Activated gamma-delta T cell (primary cell): Measurements from ENCODE around the gene KRT85.

ENCODE experiments used
- DNase-seq: peaks from one replicate; lab custom pipeline; 2025; lab: John Stamatoyannopoulos, UW

Gene KRT85

DNA sequence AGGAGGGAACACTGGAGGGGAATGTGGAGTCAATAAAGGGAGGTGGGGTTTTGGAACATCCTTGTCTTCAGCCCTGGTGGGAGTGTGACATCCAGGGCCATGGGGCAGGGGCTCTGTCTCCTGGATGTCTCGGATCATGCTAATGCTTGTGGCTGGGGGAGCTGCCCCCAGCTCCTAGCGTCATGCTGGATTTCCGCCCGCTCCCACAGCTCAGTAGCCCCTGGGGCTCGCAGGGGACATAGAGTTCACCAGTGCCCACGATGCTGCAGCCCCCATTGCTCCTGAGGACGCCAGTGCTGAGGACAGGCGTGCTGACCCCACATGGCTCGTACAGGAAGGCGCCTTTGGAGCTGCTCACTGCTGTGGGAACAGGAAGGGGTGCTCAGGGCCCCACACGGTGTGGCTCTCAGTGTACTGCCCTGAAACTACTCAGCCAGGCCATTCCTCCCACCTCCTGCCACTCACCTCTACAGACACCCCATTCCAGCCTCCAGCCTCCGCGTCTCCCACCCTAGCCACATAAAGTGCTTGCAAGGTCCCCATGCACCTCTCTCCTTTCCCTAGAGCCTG is 27.6 kb upstream of the KRT85 start:
- no peak for DNase-seq

DNA sequence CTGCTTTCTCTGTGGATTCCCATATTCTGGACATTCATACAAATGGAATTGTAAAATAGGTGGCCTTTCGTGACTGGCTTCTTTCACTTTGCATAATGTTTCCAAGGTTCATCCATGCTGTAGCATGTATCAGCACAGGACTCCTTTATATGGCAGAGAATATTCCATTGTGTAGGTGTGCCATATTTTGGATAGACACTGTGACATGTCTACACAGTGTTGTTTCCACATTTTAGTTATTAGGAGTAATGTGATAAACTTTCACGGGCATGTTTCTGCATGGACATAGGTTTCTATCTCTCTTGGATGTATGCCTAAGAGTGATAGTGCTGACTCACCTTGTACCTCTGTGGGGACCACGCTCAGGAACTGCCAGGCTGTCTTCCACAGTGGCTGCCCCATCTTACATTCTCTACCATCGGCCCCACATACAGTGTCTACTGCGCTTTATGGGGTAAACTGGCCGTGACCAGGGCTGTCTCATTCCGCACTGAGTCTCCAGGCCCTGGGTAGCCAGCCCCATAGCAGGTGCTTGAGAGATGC is 25.3 kb upstream of the KRT85 start:
- DNase-seq = no peak

DNA sequence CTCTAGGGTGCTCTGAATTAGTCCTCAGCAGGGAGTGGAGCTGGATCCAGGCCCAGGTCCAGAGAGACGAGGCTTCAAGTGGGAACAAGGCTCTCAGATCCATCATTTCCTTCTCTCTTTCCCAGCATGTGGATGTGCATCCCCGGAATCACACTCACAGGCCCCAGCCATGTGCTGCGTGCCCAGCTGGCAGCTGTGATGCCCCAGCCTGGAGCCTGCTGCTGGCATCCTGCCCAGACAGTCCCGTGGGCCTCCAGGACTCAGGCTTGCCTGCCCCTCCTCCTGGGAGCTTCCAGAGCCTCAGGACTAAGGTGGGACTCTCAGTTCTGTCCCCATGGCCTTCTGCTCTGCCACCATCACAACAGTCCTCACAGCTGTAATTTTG is 24.3 kb upstream of the KRT85 start:
- no peak for DNase-seq

DNA sequence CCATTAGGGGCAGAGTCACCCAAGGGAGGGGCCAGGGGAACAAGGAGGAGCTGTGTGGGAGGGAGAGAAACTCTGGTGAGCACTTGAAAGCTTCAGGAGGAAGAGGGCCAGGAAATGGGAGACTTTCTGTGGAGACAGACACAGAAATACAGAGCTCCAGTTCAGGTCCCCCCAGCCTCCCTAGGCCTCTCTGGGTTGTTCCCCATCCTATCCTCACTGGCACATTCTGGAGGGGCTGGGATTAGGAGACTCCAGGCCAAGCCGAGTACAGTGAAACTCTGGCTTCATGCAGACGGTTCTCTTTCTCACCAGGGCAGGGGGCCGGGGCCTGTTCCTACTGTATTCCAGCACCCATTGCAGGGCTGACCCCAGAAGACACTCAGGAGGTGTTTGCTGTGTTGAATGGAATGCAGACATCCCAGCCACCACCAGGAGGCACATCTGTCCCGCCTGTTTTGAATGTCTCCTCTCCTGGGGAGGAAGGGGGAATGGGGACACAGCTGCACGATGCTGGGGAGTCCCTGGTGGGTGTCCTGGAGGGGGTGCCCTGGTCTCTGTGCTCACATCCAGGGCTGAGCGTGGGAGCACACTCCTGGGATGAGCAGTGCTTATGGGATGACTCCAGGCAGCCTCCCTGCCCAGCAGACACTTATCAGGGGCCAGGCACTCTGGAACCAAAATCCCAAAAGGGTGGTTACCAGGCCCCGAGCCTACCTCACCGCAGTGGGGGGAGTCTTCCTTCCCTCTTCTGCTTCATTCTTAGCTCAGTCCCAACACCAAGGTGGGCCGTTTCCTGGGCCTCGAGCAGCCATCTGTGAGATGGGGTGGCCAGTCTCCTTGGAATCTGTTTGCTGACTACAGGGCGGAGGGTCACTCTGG is 23.7 kb upstream of the KRT85 start:
- no peak for DNase-seq

DNA sequence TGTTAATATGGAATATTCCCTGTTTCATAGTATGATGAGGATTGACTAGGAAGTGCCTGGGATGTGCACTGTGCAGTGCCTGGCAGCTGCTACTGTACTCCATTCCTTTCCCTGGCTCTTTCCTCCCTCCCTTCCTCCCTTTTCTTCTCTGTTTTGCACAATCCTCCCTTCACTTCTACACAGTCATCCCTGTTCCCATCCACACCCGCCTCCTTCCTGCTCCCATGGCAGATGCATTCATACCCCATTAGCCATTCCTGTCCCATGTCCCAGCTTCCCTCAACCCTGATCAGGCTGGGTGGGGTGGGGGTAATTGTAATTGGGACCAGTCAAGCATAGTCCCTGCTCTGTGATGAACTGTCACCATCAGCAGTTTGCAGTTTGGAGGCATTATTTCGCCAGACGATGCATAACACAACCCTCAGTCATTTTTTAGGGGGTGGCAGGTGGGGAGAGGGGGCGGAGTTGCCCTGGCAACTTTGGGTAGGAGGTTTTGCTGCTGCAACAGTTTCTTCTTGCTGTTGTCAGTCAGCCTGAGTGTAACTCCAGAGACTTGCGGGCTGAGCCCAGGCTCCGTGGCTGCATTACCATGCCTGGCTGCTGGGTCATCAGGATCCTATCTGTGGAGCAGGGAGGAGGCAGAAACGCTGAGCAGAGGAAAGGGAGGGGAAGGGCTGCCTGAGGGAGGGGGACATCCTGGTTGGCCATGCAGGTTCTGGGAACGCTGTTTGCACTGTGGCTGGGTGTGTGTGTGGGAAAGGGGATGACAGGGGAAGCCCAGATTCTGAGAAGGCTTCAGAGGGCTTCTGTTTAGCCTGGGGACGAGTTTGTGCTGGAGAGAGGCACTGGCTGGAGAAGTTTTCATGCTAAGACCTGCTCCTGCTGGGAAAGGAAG is 22.3 kb upstream of the KRT85 start:
- no peak for DNase-seq

DNA sequence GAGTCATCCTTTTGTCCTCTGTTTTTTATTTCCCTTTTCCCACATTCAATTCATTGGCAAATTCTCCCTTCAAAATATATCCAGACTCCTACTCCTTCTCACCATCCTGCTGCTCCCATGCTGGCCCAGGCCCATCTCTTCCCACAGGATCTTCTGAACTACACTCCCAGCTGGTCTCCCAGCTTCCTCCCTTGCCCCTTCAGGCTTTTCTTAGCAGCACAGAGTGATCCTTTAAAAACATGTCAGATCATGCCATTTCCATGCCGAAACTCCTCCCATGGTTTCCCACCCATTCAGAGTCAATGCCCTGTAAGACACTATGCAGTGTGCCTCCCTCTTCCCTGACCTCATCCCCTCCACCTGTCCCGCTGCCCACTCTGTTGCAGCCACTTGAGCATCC is 20.6 kb upstream of the KRT85 start:
- DNase-seq = no peak

DNA sequence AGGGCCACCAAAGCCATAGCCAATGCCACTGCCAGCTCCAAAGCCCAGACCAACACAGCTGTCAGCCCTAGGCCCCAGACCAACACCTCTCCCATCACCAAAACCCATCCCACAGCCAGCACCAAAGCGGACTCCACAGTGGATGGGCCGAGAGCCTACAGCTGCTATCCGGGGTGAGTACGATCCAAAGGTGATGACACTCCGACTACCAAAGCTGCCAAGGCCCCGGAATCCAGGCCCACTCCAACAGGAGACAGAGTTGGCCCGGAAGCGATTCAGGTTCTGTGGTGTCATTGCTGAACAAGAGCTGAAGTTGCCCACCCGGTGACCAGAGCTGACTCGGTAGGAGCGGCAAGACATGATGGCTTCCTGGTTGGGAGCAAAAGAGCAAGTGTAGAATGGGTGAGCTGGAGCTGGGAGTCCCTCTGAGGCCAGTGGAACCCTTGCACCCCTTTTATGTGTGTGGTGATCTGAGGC is 18.0 kb upstream of the KRT85 start, which contains the start of gene KRT84:
Gene KRT84 (minus strand): TSS at position 427 of the 477 bp plus-strand sequence. CDS start 67 bp downstream, at position 360.
- no peak for DNase-seq

DNA sequence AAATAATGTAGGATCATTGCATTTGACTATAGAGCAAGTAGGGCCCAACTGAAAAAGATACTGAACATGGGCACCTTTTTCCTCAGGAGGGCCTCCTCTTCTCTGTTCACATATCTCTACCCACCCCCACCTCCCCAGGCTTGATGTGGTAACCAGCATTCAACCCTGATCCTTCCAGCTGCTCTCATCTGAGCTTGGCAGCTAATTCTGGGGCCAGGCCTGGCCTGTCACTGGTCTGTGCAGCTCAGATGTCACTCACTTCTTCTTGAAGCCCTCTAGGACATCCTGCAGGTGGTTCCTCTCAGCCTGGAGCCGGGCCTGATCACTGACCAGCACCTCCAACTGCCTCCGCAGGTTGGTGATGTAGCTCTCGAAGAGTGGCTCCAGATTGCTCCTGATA is 16.1 kb upstream of the KRT85 start:
- DNase-seq = no peak

DNA sequence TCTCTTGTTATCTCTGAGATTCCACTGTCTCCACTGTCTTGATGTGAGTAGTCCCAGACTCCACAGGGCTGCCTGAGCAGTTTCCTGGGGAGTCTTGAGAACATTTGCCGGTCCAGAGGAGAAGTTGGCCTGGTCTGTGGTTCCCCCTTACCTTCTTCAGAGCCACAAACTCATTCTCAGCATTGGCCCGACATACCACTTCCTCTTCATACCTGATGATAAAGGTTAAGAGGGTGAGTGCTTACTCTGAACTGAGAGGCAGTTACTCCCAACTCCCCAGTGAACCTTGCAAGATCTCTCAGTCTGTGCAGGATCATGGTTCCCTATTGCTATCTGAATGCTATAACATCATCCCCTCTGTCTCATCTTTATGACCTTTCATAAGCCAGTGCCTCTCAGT is 15.6 kb upstream of the KRT85 start:
- no peak for DNase-seq

DNA sequence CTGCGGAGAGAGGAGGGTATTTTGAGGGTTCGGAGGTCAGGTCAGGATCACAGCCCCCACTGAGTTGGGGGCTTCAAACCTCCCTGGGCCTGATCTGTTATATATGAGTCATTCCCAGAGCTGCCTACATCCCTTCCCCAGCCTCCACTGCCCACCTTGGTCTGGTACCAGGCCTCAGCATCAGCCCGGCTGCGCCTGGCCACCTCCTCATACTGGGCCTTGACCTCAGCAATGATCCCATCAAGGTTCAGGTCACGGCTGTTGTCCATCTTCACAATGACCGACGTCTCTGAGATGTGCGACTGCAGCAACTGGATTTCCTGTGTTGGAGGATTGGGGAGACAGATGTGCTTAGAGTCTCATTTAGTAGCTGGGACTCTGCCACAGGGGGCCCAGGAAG is 13.9 kb upstream of the KRT85 start:
- no peak for DNase-seq

DNA sequence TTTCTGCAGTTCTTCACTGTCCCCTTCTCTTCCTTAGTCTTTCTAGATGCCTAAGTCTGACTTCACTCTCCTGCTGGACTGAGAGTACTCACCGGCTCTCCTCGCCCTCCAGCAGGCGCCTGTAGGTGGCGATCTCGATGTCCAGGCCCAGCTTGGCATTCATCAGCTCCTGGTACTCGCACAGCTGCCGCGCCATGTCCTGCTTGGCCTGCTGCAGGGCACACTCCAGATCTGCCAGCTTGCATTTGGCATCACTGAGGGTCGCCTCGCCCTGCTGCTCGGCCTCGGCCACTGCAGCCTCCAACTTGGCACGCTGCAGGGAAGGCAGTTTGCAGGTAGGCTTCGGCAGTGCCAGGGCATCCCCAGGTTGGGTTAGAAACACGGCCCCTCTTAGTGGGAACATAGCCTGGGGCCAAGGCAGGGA is 13.0 kb upstream of the KRT85 start:
- DNase-seq = no peak

DNA sequence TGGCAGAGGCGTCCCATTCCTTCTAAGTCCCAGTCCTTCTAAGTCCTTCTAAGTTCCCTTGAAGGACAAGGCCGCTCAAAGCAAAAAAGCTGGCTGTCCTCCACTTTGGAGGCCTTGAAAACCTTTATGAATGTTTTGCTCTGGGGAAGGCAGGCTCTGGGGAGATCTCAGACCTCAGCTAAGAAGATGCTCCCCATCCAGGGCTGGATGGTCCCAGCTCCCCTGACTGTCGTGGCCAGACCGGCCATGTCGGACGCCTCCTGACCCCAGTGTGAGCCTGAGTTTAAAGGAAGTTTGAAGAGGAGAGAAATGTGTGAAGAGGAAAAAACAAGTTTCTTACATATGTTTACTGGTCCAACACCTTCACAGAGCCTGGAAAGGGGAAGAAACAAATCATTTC is 12.3 kb upstream of the KRT85 start:
- DNase-seq = no peak

DNA sequence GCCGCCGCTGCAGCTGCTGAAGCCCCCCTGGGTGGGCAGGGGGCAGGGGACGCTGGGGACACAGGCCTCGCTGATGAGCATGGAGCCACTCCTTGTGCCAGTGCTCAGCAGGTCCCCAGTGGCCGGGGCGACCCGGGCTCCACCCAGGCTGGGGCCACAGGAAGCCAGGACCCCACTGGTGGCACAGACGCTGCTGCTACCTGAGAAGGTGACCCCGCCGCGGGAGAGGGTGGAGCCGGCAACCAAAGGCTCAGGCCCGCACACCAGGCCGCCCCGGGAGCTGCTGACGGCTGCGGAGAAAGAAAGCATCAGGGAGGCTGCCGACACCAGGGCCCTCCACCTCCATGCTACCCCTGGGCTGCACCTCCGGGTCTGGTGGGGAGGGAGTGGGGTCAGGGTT is 10.8 kb upstream of the KRT85 start:
- no peak for DNase-seq

DNA sequence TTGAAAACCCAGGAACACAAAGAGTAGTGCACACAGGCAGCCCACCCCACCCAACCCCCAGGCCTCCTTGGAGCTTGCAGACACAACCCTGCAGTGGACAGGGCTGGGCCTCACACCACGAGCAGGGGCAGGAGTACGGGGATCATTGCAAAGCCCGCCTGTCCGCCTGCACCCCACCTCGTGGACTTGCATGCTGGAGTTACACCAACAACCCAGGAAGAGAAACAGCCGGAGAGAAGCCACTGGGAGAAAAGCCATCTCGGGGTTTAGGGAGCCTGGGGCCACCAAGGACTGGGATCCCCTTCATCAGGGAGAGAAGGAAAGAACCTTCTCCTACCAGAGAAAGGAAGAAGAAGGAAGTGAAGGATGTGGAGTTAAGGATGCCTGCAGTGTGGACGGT is 10.0 kb upstream of the KRT85 start:
- no peak for DNase-seq

DNA sequence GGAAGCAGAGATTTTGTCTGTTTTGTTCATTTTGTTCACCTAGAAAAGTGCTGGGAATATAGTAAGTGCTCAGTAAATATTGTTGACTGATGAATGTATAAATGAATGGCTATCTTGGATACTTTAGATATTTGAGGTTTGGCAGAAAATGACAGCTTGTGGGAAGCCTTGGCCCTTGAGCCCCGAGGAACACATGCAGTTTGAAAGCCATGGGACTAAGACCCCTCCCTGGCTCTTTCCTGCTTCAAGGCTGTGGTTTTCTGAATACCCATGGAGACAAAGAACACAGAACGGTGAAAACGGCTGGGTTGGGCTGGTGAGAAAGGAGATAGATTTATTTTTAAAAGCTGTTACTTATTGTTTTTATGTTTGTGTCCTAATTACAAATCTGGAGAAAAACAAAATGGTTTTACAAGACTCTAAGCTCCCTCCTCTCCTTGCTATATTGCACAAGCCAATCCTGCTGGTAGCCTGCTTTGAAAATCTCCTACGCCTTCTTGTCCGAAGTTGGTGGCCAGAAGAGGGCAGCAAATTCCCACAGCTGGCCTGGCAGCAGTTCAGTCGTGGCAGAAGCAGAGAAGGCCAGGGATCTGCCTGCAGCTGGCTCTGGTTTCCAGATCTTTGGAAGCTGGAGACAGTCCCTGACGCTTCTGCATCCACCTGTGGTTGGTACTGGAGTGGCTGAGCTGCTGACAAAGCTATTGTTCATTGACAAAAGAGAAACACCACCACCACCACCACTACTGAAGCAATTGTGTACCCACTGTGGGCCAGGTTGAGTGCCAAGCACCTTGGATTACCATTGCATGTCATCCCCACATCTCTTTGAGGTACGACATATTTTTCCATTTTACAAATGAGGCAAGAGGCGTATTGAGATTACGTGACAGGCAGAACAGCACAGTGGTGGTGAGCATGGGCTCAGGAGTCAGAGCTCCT is 5.2 kb upstream of the KRT85 start:
- DNase-seq = no peak

DNA sequence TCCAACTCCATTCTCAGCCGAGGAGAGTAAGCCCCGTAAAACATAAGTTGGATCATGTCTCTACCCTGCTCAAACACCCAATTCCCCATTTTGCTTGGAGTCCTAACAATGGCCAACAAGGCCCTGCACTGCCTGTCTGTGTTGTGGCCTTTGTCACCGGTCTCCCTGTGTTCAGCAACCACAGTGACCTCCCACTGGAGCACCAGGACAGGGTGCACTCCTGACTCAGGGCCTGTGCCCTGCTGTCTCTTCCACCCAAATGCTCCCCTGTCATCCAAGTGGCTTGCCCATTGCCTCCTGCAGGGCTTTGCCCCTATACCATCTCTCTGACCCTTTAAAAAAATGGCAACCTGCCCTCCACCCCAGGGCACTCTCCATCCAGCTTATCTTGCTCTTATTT is 4.4 kb upstream of the KRT85 start:
- no peak for DNase-seq

DNA sequence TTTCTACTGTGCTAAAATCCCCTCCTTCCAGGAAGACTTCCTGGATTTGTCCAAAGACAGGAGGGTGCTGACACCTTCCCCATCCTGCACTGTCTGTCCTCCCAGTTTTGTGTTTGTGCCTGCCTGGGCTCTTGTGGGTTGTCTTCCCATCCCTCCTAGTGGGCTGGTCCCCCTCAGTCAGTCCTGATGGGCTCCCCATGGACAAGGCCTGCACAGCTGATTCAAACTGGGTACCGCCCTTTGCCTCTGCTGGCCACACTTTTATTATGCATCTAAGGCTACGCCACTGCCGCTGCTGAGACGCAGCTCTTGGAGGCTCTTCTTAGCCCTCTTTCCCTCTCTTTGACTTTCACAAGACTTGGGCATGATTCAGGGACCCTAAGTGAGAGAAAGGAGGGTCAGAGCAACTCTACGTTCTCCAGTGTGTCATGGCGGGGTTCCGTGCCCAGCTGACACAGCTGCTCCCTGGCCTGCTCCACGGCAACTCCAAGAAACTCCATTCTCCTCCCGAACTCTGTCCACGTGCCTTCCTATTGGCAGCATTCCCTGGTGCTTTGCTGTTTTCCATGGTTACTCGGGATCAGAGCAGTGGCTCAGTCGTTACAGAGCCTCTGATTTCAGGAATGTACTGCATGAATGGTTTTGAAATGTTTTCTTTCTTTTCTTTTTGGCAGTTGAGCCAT is 3.8 kb upstream of the KRT85 start:
- DNase-seq = no peak

DNA sequence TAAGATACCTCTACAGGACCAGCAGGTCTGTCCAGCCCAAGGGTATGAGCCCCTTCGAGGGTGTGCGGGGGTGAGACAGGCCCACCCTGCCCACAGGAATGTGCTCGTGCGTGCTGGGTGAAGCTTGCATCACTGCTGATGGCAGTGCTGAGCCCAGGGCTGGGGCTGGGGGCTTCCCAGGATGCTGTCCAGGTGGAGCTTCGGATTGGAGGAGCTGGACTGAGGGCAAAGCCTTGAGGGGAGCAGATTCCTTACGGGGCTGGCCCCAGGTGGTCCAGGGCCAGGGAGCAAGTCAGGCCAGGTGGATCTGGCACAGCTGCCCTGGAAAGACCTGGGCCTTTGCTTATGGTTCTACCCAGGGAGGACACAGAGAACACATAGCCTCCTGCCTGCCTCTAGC is 2.5 kb upstream of the KRT85 start:
- no peak for DNase-seq

DNA sequence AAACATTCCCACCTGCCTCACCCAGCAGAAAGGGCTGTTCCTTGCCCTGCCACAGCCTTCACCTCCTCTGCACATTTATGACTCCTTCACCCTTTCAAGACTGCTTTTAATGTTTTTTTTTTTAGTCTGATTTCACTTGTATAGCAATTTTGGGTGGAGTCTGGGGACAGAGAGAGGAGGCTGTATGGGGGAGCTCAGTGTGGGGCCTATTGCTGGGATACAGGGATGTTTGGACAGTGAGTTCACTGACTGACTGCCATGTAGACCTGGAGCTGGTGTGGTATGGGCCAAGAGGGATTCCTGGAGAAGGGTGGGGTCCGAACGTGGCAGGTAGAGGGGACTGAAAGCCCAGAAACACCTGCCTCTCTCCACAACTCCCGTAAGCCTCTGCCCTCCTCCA is 1.9 kb upstream of the KRT85 start:
- DNase-seq = no peak

DNA sequence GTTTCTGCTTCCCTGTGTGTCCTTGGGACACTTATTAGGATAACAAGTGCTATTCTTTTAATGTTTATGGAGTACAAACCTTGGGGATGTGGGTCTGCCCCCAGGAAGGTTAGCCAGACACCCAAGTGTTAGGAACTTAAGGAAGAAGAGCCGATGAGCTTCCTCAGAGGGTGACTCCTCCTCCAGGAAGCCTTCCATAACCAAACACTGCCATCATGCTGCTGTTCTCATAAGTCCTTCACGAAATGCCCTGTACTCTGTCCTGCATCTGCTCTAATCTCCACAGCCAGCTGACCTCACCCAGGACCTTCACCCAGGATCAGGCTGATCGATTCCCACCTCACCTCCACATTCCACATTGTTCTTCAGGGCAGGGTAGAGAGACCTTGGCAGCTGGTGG is 1.2 kb upstream of the KRT85 start:
- no peak for DNase-seq

DNA sequence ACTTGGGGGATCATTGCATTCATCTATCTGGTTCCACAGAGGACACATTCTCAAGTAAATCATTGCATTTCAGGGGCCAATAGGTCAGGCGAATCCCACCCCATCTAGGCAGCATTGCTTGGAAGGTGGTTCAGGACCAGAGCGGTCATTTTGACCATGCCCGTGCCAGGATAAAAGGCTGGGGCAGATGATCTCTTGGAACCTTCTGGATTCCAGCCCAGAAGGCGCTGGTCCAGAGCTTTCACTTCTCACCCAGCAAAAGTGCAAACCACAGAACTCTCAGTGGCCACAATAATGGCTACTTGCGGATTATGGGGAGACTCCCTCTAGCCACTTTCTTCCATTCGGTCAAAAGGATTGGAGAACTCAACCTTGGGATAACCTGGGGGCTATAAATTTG is 595 bp upstream of the KRT85 start:
- no peak for DNase-seq
